Spinal cord (tissue), 10 donors: Measurements from ENCODE around the gene KCNB1. TPM values are rescaled to one million over a fixed set of nuclear protein-coding genes. Genes with fewer than 3 reads are reported as not detected.

Source experiments
- DNase-seq, 6 donors: peaks; one replicate each; pipeline versions ENCODE4 v3.0.0 to v3.0.0-alpha.2; 2013 to 2015; ENCODE audit warnings: low spot score in 6 of 6, low read depth in 4 of 6
- H3K27ac ChIP-seq: one replicate; pipeline ENCODE4 v1.5.1; 2013; ENCODE audit warnings: low read depth, low read length, control low read depth
- H3K27me3 ChIP-seq: one replicate; pipeline ENCODE4 v1.6.1; 2013; ENCODE audit warnings: low read length; ENCODE audit not compliant: control insufficient read depth, insufficient read depth
- H3K36me3 ChIP-seq: one replicate; pipeline ENCODE4 v1.6.1; 2013; ENCODE audit warnings: low read length; ENCODE audit not compliant: control insufficient read depth, insufficient read depth
- H3K4me1 ChIP-seq: one replicate; pipeline ENCODE4 v1.6.1; 2013; ENCODE audit warnings: low read length; ENCODE audit not compliant: control insufficient read depth, insufficient read depth
- H3K4me3 ChIP-seq: one replicate; pipeline ENCODE4 v1.5.1; 2013; ENCODE audit warnings: low read depth, low read length, control low read depth
- H3K9me3 ChIP-seq: one replicate; pipeline ENCODE4 v1.6.1; 2013; ENCODE audit warnings: low read length; ENCODE audit not compliant: control insufficient read depth, insufficient read depth
- WGBS: methylation state at CpG from one replicate; pipeline ENCODE4 v1.1.5; 2013; ENCODE audit warnings: missing lambda C conversion rate; ENCODE audit not compliant: insufficient coverage; 5-methylcytosine and 5-hydroxymethylcytosine counted together
- polyA plus RNA-seq, 2 donors: library from polyadenylated mRNA; unstranded; fragments of 120-200 nt; gene quantifications; one replicate each; pipeline ENCODE4 v1.2.1, GENCODE V29; 2013; ENCODE audit not compliant: insufficient read length in 2 of 2
- total RNA-seq, 2 donors: library from RNA; depleted of rRNA in 1 of 2; stranded (reverse); fragments of 120-200 nt in 1 of 2; fragments of >200 nt in 1 of 2; gene quantifications; one replicate each; pipeline versions ENCODE4 v1.2.3 to v1.2.4, GENCODE V29; 2013 to 2014
- donor health status: healthy.

Gene KCNB1
- total and polyA plus RNA-seq, 4 donors: 8.0 to 46.7 (median 15.1) TPM

DNA sequence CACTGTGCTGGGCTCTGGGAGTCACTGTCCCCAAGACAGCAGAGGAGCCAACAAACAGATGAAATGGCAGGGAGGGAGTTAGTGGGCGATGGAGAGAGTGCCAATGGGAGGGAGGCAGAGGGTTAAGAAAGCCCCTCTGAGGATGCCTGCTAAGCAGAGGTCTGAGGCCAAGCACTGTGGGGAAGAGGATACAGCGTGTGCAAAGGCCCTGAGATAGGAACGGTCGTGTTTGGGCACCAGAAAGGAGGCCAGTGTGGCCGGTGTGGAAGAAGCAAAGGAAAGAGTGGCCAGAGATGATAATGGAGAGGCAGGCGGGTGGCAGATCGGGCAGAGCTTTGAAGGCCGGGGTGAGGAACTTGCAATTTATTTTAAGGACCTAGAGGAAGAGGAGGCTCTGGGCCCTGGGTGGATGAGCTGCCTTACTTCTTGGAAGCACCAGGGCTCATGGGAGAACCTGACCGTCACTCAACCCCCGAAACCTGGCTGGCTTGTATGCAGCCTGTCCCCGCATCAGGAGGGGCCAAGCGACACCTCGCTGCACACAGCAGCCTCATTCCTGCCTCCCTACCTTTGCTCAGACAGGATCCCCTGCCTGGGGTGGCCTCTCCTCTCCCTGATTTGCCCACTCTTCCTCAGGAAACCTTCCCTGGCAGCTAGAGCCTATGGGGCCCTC lies 73.0 kb downstream of the KCNB1 start:
- DNase-seq: no peak
- no peak overlapping the region for H3K4me3 ChIP-seq
- 96% methylated on average over 13 of the region's 13 CpGs for WGBS
- no peaks in the 10 kb centered on the region for H3K9me3 ChIP-seq
- H3K4me1 ChIP-seq: peaks cover 22% of the 10 kb centered on the region
- H3K27ac ChIP-seq: no peak overlapping the region
- H3K27me3 ChIP-seq: no peaks in the 10 kb centered on the region
- H3K36me3 ChIP-seq: peaks cover 4% of the 10 kb centered on the region

DNA sequence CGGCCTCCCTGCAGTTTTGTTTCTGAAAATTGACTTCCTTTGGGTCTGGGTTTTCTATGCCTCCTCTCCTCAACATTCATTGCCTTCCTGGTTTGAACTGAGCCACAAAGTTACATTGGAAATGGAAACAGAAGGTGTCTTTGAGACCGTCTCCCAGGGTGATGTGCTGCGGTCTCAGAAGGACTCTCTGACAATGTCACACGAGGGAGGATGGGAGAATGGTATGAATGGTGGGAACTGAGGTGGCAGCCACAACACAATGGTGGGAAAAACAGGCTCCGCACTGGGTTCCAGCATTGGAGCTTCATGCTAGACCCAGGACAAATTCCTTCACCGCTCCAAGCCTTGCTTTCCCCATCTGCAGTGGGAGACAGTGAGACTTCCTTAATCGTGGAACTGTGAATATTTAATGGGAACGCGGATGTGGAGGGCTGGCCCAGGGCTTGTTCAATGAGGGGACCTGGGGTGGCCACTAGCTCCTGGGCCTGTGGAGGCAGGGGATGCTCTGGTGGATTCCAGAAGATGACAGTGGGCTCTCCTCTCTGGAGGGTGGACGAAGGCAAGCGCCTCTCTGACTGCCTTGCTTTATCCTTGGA lies 73.9 kb downstream of the KCNB1 start:
- Histone ChIP-seq H3K4me3 (no peak overlapping the region), H3K9me3 (no peaks in the 10 kb centered on the region), H3K27ac (no peak overlapping the region), H3K27me3 (no peaks in the 10 kb centered on the region), H3K36me3 (peaks cover 3% of the 10 kb centered on the region), H3K4me1 (peaks cover 19% of the 10 kb centered on the region)
- 61% methylated on average over 10 of the region's 11 CpGs for WGBS
- peak in 1 of 6 donors; percentile 56 for DNase-seq

- Histone ChIP-seq H3K9me3 (no peaks in the 10 kb centered on the region), H3K27me3 (no peaks in the 10 kb centered on the region), H3K36me3 (peaks cover 3% of the 10 kb centered on the region), H3K4me3 (no peak overlapping the region), H3K4me1 (peaks cover 19% of the 10 kb centered on the region), H3K27ac (no peak overlapping the region)
- WGBS: 100% methylated on average over 2 of the region's 9 CpGs
- no peak for DNase-seq
Observed at GRCh38 chr20:49406666-49407065, 75.8 kb downstream of the KCNB1 start.

GRCh38 chr20:49405696-49406095 lies 76.8 kb downstream of the KCNB1 start:
- Histone ChIP-seq H3K4me1 (peaks cover 25% of the 10 kb centered on the region), H3K27ac (no peak overlapping the region), H3K27me3 (no peaks in the 10 kb centered on the region), H3K36me3 (peaks cover 3% of the 10 kb centered on the region), H3K9me3 (no peaks in the 10 kb centered on the region), H3K4me3 (no peak overlapping the region)
- DNase-seq: no peak
- WGBS: 100% methylated on average over 1 of the region's 5 CpGs

DNA sequence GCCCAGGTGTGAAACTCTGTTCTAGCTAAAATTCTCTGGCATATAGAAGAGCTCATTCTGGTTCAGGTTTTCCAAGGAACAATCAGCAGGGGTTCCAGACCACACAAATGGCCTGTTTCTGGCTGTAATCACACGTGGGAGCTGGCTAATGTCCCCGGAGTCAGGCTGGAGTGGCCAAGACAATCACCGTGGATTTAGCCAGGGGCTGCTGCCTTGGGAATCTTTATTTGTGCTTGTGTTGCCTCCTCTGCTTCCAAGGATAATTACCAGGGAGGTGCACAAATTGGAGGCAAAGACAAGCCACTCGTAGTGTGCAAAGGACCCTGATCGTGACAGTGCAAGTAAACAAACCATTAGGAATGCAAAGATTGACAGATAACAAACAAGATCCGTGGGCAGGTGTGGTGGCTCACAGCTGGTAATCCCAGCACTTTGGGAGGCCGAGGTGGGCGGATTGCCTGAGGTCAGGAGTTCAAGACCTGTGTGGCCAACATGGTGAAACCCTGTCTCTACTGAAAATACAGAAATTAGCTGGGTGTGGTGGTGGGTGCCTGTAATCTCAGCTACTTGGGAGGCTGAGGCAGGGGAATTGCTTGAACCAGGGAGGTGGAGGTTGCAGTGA lies 77.3 kb downstream of the KCNB1 start:
- WGBS: 28% methylated on average over 7 of the region's 8 CpGs
- DNase-seq: no peak
- Histone ChIP-seq H3K27ac (no peak overlapping the region), H3K36me3 (peaks cover 3% of the 10 kb centered on the region), H3K27me3 (no peaks in the 10 kb centered on the region), H3K4me3 (no peak overlapping the region), H3K4me1 (peaks cover 30% of the 10 kb centered on the region), H3K9me3 (no peaks in the 10 kb centered on the region)

GRCh38 chr20:49404461-49404860 lies 78.0 kb downstream of the KCNB1 start:
- Histone ChIP-seq H3K4me1 (peaks cover 24% of the 10 kb centered on the region), H3K27ac (no peak overlapping the region), H3K36me3 (no peaks in the 10 kb centered on the region), H3K4me3 (no peak overlapping the region), H3K27me3 (no peaks in the 10 kb centered on the region), H3K9me3 (no peaks in the 10 kb centered on the region)
- WGBS: no CpG with 5 or more reads among the region's 3 CpGs
- DNase-seq: no peak

DNA sequence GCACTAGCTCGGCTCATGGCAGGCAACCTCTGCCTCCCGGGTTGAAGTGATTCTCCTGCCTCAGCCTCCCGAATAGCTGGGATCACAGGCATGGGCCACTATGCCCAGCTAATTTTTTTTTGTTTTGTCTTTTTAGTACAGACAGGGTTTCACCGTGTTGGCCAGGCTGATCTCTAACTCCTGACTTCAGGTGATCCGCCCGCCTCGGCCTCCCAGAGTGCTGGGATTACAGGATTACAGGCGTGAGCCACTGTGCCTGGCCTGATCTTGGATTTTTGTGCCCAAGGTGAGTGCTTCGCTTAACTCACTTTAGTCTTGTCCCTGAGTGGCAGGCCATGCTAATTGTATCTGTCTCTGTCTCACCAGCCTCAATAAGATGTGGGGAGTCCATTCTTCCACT lies 78.6 kb downstream of the KCNB1 start:
- no peak overlapping the region for H3K27ac ChIP-seq
- no peaks in the 10 kb centered on the region for H3K9me3 ChIP-seq
- peaks cover 24% of the 10 kb centered on the region for H3K4me1 ChIP-seq
- H3K4me3 ChIP-seq: no peak overlapping the region
- WGBS: 85% methylated on average over 9 of the region's 9 CpGs
- no peaks in the 10 kb centered on the region for H3K36me3 ChIP-seq
- DNase-seq: no peak
- no peaks in the 10 kb centered on the region for H3K27me3 ChIP-seq

DNA sequence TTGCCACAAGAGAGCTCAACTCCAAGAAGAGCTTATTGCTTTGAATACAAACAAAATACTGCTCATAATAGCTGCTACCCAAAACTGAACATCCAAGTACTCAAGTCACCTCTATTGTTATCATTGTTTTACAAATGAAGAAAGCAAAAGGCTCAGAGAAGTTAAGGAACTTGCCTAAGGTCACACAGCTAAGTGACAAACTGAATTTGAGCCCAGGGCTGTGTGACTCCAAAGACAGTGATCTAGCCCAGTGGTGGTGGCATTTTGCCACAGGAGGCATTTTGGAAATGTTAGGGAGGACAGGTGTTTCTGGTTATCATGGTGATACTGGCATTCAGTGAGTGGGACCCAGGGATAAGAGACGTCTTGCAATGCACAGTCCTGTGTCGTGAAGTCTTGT lies 79.5 kb downstream of the KCNB1 start:
- no peak for DNase-seq
- Histone ChIP-seq H3K36me3 (no peaks in the 10 kb centered on the region), H3K27me3 (no peaks in the 10 kb centered on the region), H3K4me3 (no peak overlapping the region), H3K27ac (no peak overlapping the region), H3K9me3 (no peaks in the 10 kb centered on the region), H3K4me1 (peaks cover 17% of the 10 kb centered on the region)
- 93% methylated on average over 2 of the region's 2 CpGs for WGBS

DNA sequence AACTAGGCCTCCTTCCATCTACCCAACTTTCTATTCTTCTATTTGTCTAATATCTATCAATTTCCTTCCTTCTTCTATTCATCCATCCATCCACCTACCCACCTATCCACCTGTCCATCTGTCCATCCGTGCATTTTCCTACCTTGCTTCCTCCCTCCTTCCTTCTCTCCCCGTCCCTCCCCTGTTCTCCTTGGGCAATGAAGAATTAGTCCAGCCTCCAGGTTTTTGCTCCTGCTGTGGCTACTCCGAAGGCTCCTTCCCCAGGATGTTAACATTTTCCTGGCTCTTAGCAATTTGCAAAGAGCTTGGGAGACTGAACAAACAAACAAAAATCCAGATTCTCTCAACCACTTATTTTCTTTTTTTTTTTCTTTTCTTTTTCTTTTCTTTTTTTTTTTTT lies 81.6 kb downstream of the KCNB1 start:
- Histone ChIP-seq H3K27me3 (no peaks in the 10 kb centered on the region), H3K36me3 (no peaks in the 10 kb centered on the region), H3K9me3 (no peaks in the 10 kb centered on the region), H3K27ac (no peak overlapping the region), H3K4me1 (peaks cover 17% of the 10 kb centered on the region), H3K4me3 (no peak overlapping the region)
- peak in 1 of 6 donors; percentile 60 for DNase-seq
- 47% methylated on average over 3 of the region's 3 CpGs for WGBS

DNA sequence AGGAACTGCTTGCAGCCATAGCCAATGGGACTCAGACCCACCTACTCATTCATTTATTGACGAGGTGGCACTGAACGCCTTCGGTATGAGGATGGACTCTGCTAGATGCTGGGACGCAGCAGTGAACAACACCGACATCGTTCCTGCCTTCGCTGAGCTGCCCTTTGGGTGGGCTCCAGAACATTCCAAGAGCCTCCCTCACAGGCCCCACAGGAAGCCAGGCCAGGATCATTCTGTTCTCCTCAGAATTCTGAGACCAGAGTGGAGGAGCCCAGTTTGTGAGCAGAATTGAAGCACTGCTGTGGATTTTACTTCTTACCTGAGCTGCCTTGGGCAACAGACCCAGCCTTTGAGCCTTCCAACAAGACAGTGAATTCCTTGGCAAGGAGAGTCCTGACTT lies 82.1 kb downstream of the KCNB1 start:
- Histone ChIP-seq H3K27ac (peak overlapping the region; percentile 33), H3K36me3 (no peaks in the 10 kb centered on the region), H3K4me3 (no peak overlapping the region), H3K4me1 (peaks cover 17% of the 10 kb centered on the region), H3K9me3 (no peaks in the 10 kb centered on the region), H3K27me3 (no peaks in the 10 kb centered on the region)
- WGBS: no CpG with 5 or more reads among the region's 7 CpGs
- DNase-seq: no peak
